GM18505 (cell line): ENCODE measurements around the gene PARP12.

Experiments used
- ATAC-seq: cut with Tn5 transposase; IDR thresholded peaks from one replicate; pipeline ENCODE4 v1.9.1; 2021; ENCODE audit not compliant: unreplicated experiment
- POLR2A ChIP-seq: IDR thresholded peaks from 4 replicates; pipeline ENCODE4 v1.6.1; 2011; ENCODE audit warnings: borderline replicate concordance; ENCODE audit not compliant: insufficient read depth, insufficient read length; ENCODE audit errors: extremely low read depth

PARP12 gene

GRCh38 chr7:139993169-139993568 is 69.6 kb downstream of the PARP12 start:
- no peak for TF ChIP-seq POLR2A
- no peak for ATAC-seq

DNA sequence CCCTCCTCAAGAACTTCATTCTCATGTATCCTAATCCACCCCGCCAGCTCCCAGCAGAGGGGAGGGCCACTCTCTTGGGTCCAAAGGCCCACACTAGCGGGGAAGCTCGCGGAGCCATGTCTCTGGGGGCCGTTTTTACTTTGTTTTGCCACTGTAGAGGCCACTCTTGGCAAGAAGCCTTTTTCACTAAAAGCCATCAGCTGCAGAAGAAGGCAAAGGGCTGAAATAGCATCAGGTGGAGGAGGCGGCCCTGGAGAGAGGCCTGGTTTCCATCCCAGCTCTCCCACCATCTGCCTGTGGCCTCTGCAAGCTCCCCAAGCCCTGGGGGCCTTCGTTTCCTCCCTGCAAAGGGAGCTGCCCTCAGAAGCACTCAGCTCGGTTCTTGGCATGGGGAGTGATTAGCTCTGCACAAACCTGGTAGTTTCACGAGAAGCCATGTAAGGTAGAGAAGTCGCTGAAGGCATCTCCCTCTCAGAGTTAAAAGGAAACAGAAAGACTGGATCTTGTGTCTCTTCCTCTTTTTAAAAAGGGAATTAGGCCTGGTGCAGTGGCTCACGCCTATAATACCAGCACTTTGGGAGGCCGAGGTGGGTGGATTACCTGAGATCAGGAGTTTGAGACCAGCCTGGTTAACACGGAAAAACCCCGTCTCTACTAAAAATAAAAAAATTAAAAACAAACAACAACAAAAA is 70.3 kb downstream of the PARP12 start:
- ATAC-seq = no peak
- no peak for TF ChIP-seq POLR2A

DNA sequence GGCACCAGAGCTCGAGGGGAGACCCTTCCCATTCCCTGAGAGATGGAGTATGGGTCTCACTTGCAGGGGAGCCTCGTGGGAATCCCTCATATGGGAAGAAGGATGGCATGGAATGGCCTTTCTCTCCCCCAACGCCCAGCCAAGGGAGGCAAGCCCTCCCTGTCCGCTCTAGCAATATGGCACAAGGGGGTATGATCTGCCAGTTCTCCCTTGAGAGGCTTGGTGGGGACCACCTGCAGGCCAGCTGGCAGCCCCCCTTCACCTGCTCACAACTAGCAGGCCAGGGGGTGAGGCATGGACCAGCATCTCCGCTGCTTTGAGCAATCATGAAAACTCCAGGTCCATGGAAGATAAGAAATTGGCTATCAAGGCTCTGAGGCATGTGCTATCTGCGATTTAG is 70.8 kb downstream of the PARP12 start:
- no peak for TF ChIP-seq POLR2A
- ATAC-seq = no peak

DNA sequence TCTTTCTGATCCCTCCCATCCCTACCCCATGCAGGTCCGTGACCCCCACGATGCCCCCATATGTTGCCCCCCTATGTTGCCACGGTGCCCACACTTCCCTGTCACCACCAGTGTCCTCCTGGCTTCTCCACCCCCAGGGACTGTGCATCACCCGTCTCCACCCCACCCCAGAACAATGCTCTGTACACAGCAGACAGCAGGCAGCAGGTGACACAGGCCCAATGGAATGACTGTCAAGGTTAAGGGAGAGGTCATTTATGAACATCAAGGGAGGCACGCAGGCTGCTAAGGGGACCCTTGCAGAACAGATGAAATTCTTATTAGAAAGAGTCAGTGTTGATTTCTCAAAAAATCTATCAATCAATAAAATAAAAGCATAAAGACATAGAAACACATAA is 71.5 kb downstream of the PARP12 start:
- no peak for ATAC-seq

GRCh38 chr7:139990571-139991268 is 72.0 kb downstream of the PARP12 start:
- no peak for ATAC-seq
- TF ChIP-seq POLR2A = no peak

More for the DNA sequence above, 71.5 kb downstream of the PARP12 start:
- TF ChIP-seq POLR2A = no peak

GRCh38 chr7:139990142-139990535 is 72.6 kb downstream of the PARP12 start:
- ATAC-seq = no peak
- TF ChIP-seq POLR2A = no peak

GRCh38 chr7:139989366-139990141 is 73.2 kb downstream of the PARP12 start:
- ATAC-seq = no peak
- TF ChIP-seq POLR2A = no peak

GRCh38 chr7:139987691-139988516 is 74.8 kb downstream of the PARP12 start:
- no peak for ATAC-seq
- no peak for TF ChIP-seq POLR2A

- ATAC-seq = no peak
- no peak for TF ChIP-seq POLR2A
These were observed 76.9 kb downstream of the PARP12 start for GRCh38 chr7:139985811-139986210.

GRCh38 chr7:139984642-139985539 is 77.9 kb downstream of the PARP12 start:
- TF ChIP-seq POLR2A = no peak
- ATAC-seq = no peak

- TF ChIP-seq POLR2A = no peak
- ATAC-seq = no peak
These were observed 79.5 kb downstream of the PARP12 start for GRCh38 chr7:139982927-139983920.

GRCh38 chr7:139981511-139981895 is 81.2 kb downstream of the PARP12 start:
- no peak for ATAC-seq
- no peak for TF ChIP-seq POLR2A
